HEK293 (cell line): ENCODE data around the gene SHD.

ENCODE experiments used
- CTCF ChIA-PET: fragments of 350-600 bp; formaldehyde crosslinking; extraction: SDS; loops from one replicate; lab custom pipeline; 2021; ENCODE audit warnings: antibody characterized with exemption; lab: Yijun Ruan, JAX
- POLR2A ChIA-PET: fragments of 300-600 bp; formaldehyde crosslinking; extraction: SDS; loops from one replicate; lab custom pipeline; 2020; ENCODE audit warnings: antibody characterized with exemption, inconsistent platforms; lab: Yijun Ruan, JAX
- H3K27ac ChIP-seq: fragments of 200-500 bp; sonication (Bioruptor generic); 2 replicates; pipeline ENCODE4 v1.5.1; 2014; ENCODE audit warnings: low read depth, low read length, control low read depth, inconsistent platforms; ENCODE audit errors: extremely low read depth
- H3K36me3 ChIP-seq, 2 experiments: fragments of 200-500 bp in 1 of 2; sonication (Bioruptor generic) in 1 of 2; 1 replicate in 1 of 2; 2 replicates in 1 of 2; pipeline ENCODE4 v1.5.1; 2014 to 2017; ENCODE audit warnings: inconsistent platforms in 2 of 2, low read length in 2 of 2; ENCODE audit not compliant: control insufficient read depth in 2 of 2, insufficient read depth in 1 of 2
- H3K4me1 ChIP-seq: fragments of 200-500 bp; sonication (Bioruptor generic); 2 replicates; pipeline ENCODE4 v1.5.1; 2014; ENCODE audit warnings: mild to moderate bottlenecking, low read length, inconsistent platforms; ENCODE audit not compliant: control insufficient read depth, insufficient read depth
- H3K4me3 ChIP-seq: 2 replicates; pipeline ENCODE4 v1.5.1; 2011; ENCODE audit warnings: low read depth, mild to moderate bottlenecking, control low read depth, low read length, moderate library complexity
- H3K9me3 ChIP-seq: fragments of 200-500 bp; sonication (Bioruptor generic); 2 replicates; pipeline ENCODE4 v1.5.1; 2014; ENCODE audit warnings: low read depth, low read length, inconsistent platforms; ENCODE audit not compliant: control insufficient read depth, insufficient read depth
- EGR2 ChIP-seq: fragments of 450-650 bp; formaldehyde crosslinking; IDR thresholded peaks from 2 replicates; pipeline ENCODE4 v1.5.1; 2016; ENCODE audit warnings: low read depth, missing biosample characterization, missing genetic modification characterization
- SCRT1 ChIP-seq: fragments of 450-650 bp; formaldehyde crosslinking; IDR thresholded peaks from 2 replicates; pipeline ENCODE4 v1.5.1; 2016; ENCODE audit warnings: missing biosample characterization, missing genetic modification characterization, borderline replicate concordance
- TCF7L2 ChIP-seq: IDR thresholded peaks from 2 replicates; pipeline ENCODE4 v1.6.1; 2011; ENCODE audit warnings: low read depth, mild to moderate bottlenecking, inconsistent platforms, low read length, moderate library complexity, borderline replicate concordance
- ZBTB20 ChIP-seq: fragments of 450-650 bp; formaldehyde crosslinking; IDR thresholded peaks from 2 replicates; pipeline ENCODE4 v1.5.1; 2016; ENCODE audit warnings: missing biosample characterization, missing genetic modification characterization
- ZBTB21 ChIP-seq: fragments of 450-650 bp; formaldehyde crosslinking; IDR thresholded peaks from 2 replicates; pipeline ENCODE4 v1.5.1; 2017; ENCODE audit warnings: missing biosample characterization, missing genetic modification characterization
- ZNF121 ChIP-seq: fragments of 450-650 bp; formaldehyde crosslinking; IDR thresholded peaks from 2 replicates; pipeline ENCODE4 v1.5.1; 2016; ENCODE audit warnings: missing biosample characterization, missing genetic modification characterization
- ZNF138 ChIP-seq: fragments of 450-650 bp; formaldehyde crosslinking; IDR thresholded peaks from 2 replicates; pipeline ENCODE4 v1.5.1; 2016; ENCODE audit warnings: missing biosample characterization, missing genetic modification characterization, borderline replicate concordance
- ZNF2 ChIP-seq: fragments of 450-650 bp; formaldehyde crosslinking; IDR thresholded peaks from 2 replicates; pipeline ENCODE4 v1.5.1; 2016; ENCODE audit warnings: missing biosample characterization, missing genetic modification characterization
- ZNF211 ChIP-seq: fragments of 450-650 bp; formaldehyde crosslinking; IDR thresholded peaks from 2 replicates; pipeline ENCODE4 v1.5.1; 2016; ENCODE audit warnings: low read depth, missing biosample characterization, missing genetic modification characterization
- ZNF23 ChIP-seq: fragments of 450-650 bp; formaldehyde crosslinking; IDR thresholded peaks from 2 replicates; pipeline ENCODE4 v1.5.1; 2016; ENCODE audit warnings: missing biosample characterization, missing genetic modification characterization, borderline replicate concordance
- ZNF239 ChIP-seq: fragments of 450-650 bp; formaldehyde crosslinking; IDR thresholded peaks from 2 replicates; pipeline ENCODE4 v1.5.1; 2016; ENCODE audit warnings: missing biosample characterization, missing genetic modification characterization
- ZNF423 ChIP-seq: fragments of 450-650 bp; formaldehyde crosslinking; IDR thresholded peaks from 2 replicates; pipeline ENCODE4 v1.5.1; 2016; ENCODE audit warnings: missing biosample characterization, missing genetic modification characterization
- ZNF660 ChIP-seq: fragments of 450-650 bp; IDR thresholded peaks from 2 replicates; pipeline ENCODE4 v1.5.1; 2018; ENCODE audit warnings: missing biosample characterization, mild to moderate bottlenecking, missing genetic modification characterization
- ZNF830 ChIP-seq: fragments of 450-650 bp; IDR thresholded peaks from 2 replicates; pipeline ENCODE4 v1.5.0; 2018; ENCODE audit warnings: missing biosample characterization, missing genetic modification characterization, low read depth, mild to moderate bottlenecking, moderate library complexity
- TF ChIP-seq, protein P1 (sequence below): fragments of 450-650 bp; formaldehyde crosslinking; IDR thresholded peaks from 2 replicates; pipeline ENCODE4 v1.5.1; 2016; ENCODE audit warnings: missing biosample characterization, missing genetic modification characterization, low read depth
- TF ChIP-seq, protein P2 (sequence below): fragments of 450-650 bp; formaldehyde crosslinking; IDR thresholded peaks from 2 replicates; pipeline ENCODE4 v1.5.1; 2016; ENCODE audit warnings: missing biosample characterization, missing genetic modification characterization
- TF ChIP-seq, protein P3 (sequence below): fragments of 450-650 bp; formaldehyde crosslinking; IDR thresholded peaks from 2 replicates; pipeline ENCODE4; 2016; ENCODE audit warnings: missing biosample characterization, missing genetic modification characterization

SHD gene

DNA sequence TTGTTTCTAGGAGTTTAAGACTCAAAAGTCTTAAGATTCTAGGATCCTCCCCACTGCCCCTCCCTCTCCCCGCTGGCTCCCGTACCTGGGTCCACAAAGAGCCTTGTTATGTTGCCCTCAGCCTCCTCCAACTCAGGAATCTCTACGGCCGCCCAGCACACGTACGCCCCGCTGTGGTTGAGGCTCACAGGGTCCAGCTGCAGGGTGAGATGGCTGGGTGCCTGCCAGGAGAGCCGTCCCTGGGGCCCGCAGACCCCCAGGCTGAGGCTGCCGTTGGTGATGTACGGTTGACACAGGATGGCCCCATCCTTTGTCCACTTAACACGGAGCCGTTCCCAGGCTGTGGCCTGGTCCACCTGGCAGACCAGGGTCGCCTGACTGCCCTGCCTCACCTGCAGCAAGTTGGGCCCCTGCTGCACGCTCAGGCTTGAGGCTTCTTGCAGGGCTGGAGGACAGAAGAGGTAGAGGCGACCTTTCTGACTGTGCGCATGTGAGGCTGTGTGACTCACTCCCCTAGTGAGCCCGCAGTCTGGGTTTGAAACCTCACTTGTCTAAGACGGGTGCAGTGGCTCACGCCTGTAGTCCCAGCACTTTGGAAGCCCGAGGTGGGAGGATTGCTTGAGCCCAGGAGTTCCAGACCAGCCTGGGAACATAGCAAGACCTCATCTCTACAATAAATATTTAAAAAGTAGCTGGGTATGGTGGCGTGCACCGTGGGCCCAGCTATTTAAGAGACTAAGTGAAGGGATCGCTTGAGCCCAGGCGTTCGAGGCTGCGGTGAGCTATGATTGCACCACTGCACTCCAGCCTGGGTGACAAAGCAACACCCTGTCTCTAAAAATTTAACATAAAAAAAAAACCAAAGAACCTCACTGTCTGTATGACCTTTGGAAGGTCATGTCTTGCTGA lies 19.1 kb downstream of the SHD start:
- TF ChIP-seq ZNF830 (no peak), ZBTB20 (no peak), EGR2 (tag by site-specific recombination) (no peak), ZNF2 (tag by site-specific recombination) (no peak), ZNF660 (tag by site-specific recombination) (no peak), ZNF239 (tag by site-specific recombination) (no peak), ZNF211 (tag by site-specific recombination) (no peak), ZNF423 (tag by site-specific recombination) (no peak), SCRT1 (no peak), TCF7L2 (no peak), ZNF23 (tag by site-specific recombination) (no peak)
- TF ChIP-seq, protein P1, sequence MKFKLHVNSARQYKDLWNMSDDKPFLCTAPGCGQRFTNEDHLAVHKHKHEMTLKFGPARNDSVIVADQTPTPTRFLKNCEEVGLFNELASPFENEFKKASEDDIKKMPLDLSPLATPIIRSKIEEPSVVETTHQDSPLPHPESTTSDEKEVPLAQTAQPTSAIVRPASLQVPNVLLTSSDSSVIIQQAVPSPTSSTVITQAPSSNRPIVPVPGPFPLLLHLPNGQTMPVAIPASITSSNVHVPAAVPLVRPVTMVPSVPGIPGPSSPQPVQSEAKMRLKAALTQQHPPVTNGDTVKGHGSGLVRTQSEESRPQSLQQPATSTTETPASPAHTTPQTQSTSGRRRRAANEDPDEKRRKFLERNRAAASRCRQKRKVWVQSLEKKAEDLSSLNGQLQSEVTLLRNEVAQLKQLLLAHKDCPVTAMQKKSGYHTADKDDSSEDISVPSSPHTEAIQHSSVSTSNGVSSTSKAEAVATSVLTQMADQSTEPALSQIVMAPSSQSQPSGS = no peak
- TF ChIP-seq, protein P2, sequence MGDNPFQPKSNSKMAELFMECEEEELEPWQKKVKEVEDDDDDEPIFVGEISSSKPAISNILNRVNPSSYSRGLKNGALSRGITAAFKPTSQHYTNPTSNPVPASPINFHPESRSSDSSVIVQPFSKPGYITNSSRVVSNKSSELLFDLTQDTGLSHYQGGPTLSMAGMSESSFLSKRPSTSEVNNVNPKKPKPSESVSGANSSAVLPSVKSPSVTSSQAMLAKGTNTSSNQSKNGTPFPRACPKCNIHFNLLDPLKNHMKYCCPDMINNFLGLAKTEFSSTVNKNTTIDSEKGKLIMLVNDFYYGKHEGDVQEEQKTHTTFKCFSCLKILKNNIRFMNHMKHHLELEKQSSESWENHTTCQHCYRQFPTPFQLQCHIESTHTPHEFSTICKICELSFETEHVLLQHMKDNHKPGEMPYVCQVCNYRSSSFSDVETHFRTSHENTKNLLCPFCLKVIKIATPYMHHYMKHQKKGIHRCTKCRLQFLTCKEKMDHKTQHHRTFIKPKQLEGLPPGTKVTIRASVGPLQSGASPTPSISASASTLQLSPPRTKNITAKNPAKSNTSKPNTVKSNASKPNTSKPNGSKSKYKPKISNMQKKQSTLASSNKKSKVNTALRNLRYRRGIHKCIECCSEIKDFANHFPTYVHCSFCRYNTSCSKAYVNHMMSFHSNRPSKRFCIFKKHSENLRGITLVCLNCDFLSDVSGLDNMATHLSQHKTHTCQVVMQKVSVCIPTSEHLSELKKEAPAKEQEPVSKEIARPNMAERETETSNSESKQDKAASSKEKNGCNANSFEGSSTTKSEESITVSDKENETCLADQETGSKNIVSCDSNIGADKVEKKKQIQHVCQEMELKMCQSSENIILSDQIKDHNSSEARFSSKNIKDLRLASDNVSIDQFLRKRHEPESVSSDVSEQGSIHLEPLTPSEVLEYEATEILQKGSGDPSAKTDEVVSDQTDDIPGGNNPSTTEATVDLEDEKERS = no peak
- TF ChIP-seq, protein P3, sequence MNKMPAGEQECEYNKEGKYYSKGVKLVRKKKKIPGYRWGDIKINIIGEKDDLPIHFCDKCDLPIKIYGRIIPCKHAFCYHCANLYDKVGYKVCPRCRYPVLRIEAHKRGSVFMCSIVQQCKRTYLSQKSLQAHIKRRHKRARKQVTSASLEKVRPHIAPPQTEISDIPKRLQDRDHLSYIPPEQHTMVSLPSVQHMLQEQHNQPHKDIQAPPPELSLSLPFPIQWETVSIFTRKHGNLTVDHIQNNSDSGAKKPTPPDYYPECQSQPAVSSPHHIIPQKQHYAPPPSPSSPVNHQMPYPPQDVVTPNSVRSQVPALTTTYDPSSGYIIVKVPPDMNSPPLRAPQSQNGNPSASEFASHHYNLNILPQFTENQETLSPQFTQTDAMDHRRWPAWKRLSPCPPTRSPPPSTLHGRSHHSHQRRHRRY (tag by site-specific recombination) = no peak
- TF ChIP-seq, all 188 proteins: peak for 0
- Histone ChIP-seq H3K4me3 (no peak overlapping the region), H3K27ac (no peak overlapping the region), H3K4me1 (no peaks in the 10 kb centered on the region), H3K36me3 (no peaks in the 10 kb centered on the region), H3K9me3 (no peaks in the 10 kb centered on the region)
- CTCF ChIA-PET = interaction anchor here (0.6 to 1.1 kb wide), 3 partner anchors 14 to 78 kb away, joined by 3 to 9 read pairs (median 7); no protein-coding TSS in a partner anchor
- POLR2A ChIA-PET = no interaction called here

DNA sequence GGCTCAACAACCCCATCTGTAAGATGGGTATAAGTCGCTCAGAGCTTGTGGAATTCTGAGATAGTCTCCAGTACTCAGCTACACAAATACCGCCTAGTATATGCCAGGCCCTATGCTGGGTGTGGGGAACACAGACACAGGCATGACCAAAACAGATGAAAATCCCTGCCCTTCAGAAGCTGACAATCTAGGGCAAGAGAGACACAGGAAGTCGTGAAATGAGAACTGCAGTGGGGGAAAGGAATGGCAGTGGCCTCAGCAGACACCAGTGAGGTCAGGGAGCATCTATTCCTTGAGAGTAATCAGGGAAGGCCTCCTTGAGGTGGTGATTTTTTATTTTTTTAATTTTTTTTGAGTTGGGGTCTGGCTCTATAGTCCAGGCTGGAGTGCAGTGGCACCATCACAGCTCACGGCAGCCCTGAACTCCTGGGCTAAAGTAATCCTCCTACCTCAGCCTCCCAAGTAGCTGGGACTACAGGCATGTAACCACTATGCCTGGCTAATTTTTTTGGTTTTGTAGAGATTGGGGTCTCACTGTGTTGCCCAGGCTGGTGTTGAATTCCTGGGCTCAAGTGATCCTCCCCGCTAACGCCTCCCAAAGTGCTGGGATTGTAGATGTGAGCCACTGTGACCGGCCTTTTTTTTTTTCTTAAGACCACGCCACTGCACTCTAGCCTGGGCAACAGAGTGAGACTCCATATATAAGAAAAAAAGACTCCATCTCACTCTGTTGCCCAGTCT lies 19.9 kb downstream of the SHD start:
- no peaks in the 10 kb centered on the region for H3K9me3 ChIP-seq
- POLR2A ChIA-PET = no interaction called here
- no peak for TF ChIP-seq ZBTB21 (tag by site-specific recombination)
- TF ChIP-seq ZNF121 (tag by site-specific recombination) = peak; percentile 92
- TF ChIP-seq ZNF138 (tag by site-specific recombination) = no peak
- H3K4me3 ChIP-seq = no peak overlapping the region
- H3K36me3 ChIP-seq = no peaks in the 10 kb centered on the region
- no peak overlapping the region for H3K27ac ChIP-seq
- CTCF ChIA-PET = interaction anchor here (1.1 kb wide), 2 partner anchors 32 to 54 kb away, joined by 4 to 7 read pairs; no protein-coding TSS in a partner anchor
- H3K4me1 ChIP-seq = no peaks in the 10 kb centered on the region
